GM18511 (cell line): ENCODE data around the gene FAM76B.

ENCODE experiments used
- ATAC-seq: cut with Tn5 transposase; IDR thresholded peaks from one replicate; pipeline ENCODE4 v1.9.1; 2021; ENCODE audit warnings: mild to moderate bottlenecking, moderate library complexity; ENCODE audit not compliant: unreplicated experiment

The FAM76B gene

DNA sequence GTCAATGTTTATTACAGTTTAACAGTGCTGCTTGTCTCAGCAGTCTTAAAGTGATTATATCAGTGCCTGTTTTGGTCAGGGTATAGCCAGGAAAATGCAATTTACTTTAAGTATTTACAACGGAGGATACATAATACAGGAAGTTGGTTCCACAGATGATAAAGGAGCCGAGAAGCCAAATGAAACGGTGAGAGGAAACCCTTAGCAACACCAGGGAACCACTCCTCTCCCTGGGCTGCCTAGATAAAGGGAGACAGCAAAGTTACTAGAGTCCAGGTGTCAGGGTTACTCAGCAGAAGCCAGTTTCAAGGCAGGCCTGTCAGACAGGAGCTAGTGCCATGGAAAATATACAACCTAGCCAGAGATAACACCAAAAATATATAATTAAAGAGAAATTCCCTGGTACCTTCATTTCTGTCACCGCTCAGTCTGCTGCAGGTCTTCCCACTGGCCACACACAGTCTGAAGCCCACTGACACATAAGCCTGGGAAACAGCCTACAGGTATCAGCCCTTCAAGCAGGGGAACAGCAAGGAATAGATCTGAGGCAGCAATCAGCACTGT, 55.5 kb downstream of the FAM76B start:
- no peak for ATAC-seq

DNA sequence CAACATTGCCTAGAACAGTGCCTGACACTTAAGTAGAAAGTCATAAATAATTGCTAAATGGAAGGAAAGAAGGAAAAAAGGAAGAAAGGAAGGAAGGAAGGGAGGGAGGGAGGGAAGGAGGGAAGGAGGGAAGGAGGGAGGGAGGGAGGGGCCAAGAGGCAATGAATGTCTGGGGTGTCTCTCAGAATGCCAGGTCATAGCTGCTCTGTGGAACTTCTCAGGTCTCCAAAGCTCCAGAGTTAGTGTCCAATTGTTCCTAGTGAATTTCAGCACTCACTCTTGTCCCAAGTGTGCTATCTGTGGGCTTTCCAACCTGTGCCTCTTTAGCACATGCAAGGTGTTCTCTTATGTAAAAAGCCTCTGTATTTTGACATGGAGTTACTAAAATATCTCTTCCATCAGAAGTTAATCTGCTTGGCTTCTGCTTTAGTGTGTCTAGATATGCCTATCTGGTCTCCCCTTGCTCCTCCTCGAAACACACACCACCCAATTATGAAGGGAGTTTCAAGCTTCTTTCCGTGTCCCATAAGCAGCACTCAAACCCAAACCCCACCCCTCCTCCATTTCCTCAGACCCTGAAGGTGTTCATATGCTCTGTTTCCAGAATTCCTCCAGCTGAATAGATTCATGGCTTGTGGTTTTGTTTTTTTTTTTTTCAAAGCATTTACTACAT, 56.5 kb downstream of the FAM76B start:
- ATAC-seq: no peak

DNA sequence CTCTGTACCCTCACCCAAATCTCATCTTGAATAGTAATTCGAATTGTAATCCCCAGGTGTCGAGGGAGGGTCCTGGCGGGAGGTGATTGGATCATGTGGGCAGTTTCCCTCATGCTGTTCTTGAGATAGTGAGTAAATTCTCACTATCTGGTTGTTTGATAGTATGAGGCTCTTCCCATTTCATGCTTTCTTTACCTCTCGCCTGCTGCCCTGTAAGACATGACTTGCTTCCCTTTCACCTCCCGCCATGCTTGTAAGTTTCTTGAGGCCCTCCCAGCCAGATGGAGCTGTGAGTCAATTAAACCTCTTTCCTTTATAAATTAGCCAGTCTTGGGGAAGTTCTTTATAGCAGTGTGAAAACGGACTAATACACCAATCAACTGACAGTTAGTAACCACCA, 60.1 kb downstream of the FAM76B start:
- ATAC-seq: no peak

DNA sequence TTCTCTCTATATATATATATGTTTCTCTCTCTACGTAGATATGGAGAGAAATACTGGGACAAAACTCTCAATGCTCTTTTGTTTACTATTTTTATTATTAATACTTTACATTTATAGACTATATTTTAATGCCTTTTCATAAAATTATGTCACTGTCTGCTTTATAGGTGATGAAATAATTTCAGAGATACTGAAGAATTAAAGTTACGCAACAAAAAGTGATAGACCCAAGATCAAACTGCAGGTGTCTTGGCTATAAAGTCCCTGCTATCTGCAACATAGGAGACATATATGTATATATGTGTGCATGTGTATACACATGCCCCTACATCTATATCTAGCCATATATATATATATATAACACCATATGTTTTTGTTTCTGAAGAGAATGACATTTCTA, 60.8 kb downstream of the FAM76B start:
- no peak for ATAC-seq

DNA sequence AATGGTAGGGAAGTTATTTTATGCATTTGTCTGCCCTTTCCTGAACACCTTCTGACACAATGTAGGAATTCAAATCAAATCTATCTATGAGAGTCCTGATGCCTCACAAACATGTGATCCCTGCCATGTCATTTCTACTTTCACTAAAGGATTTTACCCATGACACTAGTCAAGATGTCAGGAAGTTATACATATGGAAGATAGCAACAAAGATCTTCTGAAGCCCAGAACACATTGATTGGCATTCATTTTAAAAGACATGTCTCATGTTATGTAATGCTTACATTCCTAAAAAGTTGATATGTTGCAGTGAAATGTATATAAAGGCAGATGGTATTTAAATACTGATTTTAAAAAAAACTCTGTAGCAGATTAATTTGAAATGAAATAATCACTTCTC, 61.5 kb downstream of the FAM76B start:
- no peak for ATAC-seq

DNA sequence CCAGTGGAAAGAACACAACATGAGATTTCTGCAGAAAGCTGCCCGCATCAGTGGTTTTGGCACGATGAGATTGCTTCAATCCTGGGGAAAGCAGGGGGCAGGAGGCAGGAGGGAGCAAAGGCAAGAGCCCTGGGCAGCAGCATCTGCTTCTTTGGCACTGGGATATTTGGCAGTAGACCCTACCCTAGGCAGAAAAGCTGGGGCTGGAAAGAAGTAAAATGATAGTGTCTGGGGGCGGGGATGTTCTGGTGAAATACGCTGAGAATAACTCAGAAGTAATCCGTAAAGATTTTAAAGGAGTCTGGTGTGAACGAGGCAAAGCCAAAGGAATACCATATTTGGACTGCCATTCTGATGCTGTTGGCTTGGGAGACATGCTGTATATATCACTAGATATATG, 62.0 kb downstream of the FAM76B start:
- ATAC-seq: no peak

DNA sequence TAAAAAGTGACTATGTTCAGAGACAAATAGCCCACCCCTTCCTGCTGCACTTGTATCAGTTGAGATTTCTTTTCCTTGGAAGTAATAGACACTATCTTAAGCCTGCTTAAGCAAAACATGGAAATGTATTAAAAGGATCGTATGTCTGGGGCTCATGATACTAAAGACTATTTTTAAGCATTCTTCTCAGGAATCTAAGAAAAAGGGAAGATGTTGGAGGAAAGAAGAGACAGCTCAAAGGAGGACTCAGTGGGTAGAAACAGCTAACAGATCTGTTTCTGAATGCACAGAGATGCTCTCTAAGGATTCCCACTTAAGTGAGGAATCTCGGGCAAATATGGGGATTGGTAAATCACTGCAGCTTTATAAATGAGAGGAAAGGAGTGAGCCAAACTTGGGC, 62.5 kb downstream of the FAM76B start:
- no peak for ATAC-seq

DNA sequence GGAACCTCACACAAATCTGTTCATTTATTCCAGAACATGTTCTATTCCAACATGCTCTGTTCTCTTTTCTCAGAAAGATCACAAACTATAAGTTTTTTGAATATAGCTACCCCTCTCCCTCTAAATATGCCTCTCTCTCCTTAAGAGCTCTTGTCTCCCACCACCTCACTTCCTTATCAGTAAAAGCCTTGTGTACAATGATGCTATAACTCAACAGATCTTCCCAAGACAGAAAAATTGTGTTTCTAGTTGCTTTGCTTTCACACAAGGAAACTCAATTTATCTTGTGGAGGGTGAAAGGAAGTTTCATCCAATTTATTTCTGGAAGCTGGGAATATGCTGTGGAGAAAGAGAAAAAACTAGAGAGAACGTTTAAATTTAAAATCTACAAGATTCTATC, 64.4 kb downstream of the FAM76B start:
- ATAC-seq: no peak

DNA sequence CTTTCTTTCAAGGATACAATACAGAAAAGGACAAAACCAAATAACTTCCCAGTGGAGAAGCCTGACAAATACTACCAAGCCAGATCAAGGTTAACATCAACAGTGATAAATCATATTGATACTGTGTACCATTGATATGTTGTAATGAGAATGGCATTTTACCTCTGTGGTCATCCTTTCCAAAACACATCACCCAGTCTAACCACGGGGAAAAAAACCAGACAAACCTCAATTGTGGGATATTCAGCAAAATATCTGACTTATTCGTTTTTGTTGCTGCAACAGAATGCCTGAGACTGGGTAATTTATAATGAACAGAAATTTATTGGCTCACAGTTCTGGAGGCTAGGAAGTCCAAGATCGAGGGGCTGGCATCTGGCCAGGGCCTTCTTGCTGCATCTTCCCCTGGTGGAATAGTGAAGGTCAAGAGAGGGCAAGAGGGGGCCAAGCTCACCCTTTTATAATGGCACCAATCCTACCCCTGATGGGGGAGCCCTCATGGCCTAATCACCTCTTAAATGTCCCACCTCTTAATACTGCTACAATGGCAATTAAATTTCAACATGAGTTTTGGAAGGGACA, 66.1 kb downstream of the FAM76B start:
- no peak for ATAC-seq

DNA sequence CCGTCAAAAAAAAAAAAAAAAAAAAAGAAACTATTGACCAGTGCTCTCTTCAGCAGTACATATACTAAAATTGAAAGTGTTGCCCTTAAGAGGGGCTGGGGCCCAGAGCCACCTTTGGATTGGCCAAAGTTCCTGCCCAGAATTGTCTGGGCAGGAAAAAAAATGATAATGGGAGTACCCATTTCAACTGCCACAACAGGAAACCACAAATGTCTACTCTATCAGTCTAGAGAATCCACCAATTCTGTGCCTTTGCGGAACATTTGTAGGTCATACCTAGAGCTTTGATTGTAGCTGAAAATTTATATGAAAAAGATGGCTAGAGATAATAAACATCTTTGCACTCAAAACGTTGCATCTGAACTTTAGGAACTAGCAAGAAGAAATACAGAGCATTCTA, 69.4 kb downstream of the FAM76B start:
- no peak for ATAC-seq
